Activated CD4-positive, alpha-beta T cell treated with anti-CD3 and anti-CD28 coated beads, Interleukin-2, amount 50 U/mL, for 4 hours (primary cell): ENCODE measurements around the gene HIVEP3.
A peak's percentile ranks its signal among the peaks of the same experiment; 100 is the strongest.

Experiments used
- DNase-seq, 2 experiments: peaks; one replicate each; pipeline ENCODE4 v3.0.0-alpha.2; 2020

Gene HIVEP3

GRCh38 chr1:41844781-41845272 is 73.9 kb downstream of the HIVEP3 start:
- DNase-seq, result no peak

GRCh38 chr1:41844255-41844654 is 74.5 kb downstream of the HIVEP3 start:
- no peak for DNase-seq

- no peak for DNase-seq
These were observed 75.5 kb downstream of the HIVEP3 start for GRCh38 chr1:41842993-41843755.

GRCh38 chr1:41842326-41842725 is 76.4 kb downstream of the HIVEP3 start:
- no peak for DNase-seq

- no peak for DNase-seq
These were observed 78.0 kb downstream of the HIVEP3 start for GRCh38 chr1:41840592-41841246.

- no peak for DNase-seq
These were observed 80.5 kb downstream of the HIVEP3 start for GRCh38 chr1:41838266-41838665.

GRCh38 chr1:41837691-41838090 is 81.0 kb downstream of the HIVEP3 start:
- no peak for DNase-seq

GRCh38 chr1:41835485-41835884 is 83.2 kb downstream of the HIVEP3 start:
- no peak for DNase-seq

GRCh38 chr1:41833519-41834000 is 85.2 kb downstream of the HIVEP3 start:
- DNase-seq, result no peak

- DNase-seq, result no peak
These were observed 88.0 kb downstream of the HIVEP3 start for GRCh38 chr1:41830726-41831125.

GRCh38 chr1:41827991-41828570 is 90.6 kb downstream of the HIVEP3 start:
- no peak for DNase-seq

GRCh38 chr1:41823471-41823870 is 95.3 kb downstream of the HIVEP3 start:
- DNase-seq, result no peak

- DNase-seq, result no peak
These were observed 95.9 kb downstream of the HIVEP3 start for GRCh38 chr1:41822866-41823265.

GRCh38 chr1:41819843-41820242 is 98.9 kb downstream of the HIVEP3 start:
- no peak for DNase-seq

- DNase-seq, result no peak
These were observed 99.7 kb downstream of the HIVEP3 start for GRCh38 chr1:41819069-41819468.

GRCh38 chr1:41816061-41816460 is 102.7 kb downstream of the HIVEP3 start:
- no peak for DNase-seq

- no peak for DNase-seq
These were observed 104.7 kb downstream of the HIVEP3 start for GRCh38 chr1:41813755-41814745.

- DNase-seq, result no peak
These were observed 105.5 kb downstream of the HIVEP3 start for GRCh38 chr1:41813226-41813625.

GRCh38 chr1:41812453-41812852 is 106.3 kb downstream of the HIVEP3 start:
- DNase-seq, result no peak

- DNase-seq, result peak; percentile 48 to 49
These were observed 106.7 kb downstream of the HIVEP3 start for GRCh38 chr1:41812051-41812450.

- DNase-seq, result peak; percentile 44 to 54
These were observed 107.5 kb downstream of the HIVEP3 start for GRCh38 chr1:41811051-41811795.

- DNase-seq, result peak; percentile 12 to 18
These were observed 108.3 kb downstream of the HIVEP3 start for GRCh38 chr1:41810446-41810845.
